H1 (cell line): ENCODE measurements around the gene VDR.

ENCODE experiments used
- BCL11A ChIP-seq, 2 experiments: IDR thresholded peaks; one replicate each; pipeline ENCODE4 v1.6.1; 2011; ENCODE audit warnings: low read depth in 2 of 2, low read length in 2 of 2, mild to moderate bottlenecking in 2 of 2
- EZH2 ChIP-seq: fragments of 200-600 bp; sonication (generic); IDR thresholded peaks from 2 replicates; pipeline ENCODE4 v1.7.1; 2012; ENCODE audit warnings: low read depth, mild to moderate bottlenecking, moderate library complexity, low read length, inconsistent platforms; ENCODE audit not compliant: severe bottlenecking
- GABPA ChIP-seq: IDR thresholded peaks from 2 replicates; pipeline ENCODE4 v1.6.1; 2011; ENCODE audit warnings: mild to moderate bottlenecking, low read length, moderate library complexity, borderline replicate concordance; ENCODE audit not compliant: insufficient read depth
- POLR2AphosphoS5 ChIP-seq: IDR thresholded peaks from 2 replicates; pipeline ENCODE4 v1.6.1; 2011; ENCODE audit warnings: low read depth, low read length
- SP1 ChIP-seq: IDR thresholded peaks from 2 replicates; pipeline ENCODE4 v1.6.1; 2011; ENCODE audit warnings: low read depth, low read length
- SP4 ChIP-seq: IDR thresholded peaks from 2 replicates; pipeline ENCODE4 v1.6.1; 2012; ENCODE audit warnings: low read length, inconsistent platforms
- TAF7 ChIP-seq: optimal IDR thresholded peaks from 2 replicates; pipeline ENCODE3; 2011; ENCODE audit warnings: low read depth, mild to moderate bottlenecking, inconsistent platforms, low read length, moderate library complexity, borderline replicate concordance
- TF ChIP-seq, protein P1 (sequence below), 3 experiments: IDR thresholded peaks; 1 replicate in 2 of 3; 2 replicates in 1 of 3; pipeline versions ENCODE4 v1.5.1 to v1.6.1; 2011; ENCODE audit warnings: low read length in 3 of 3, mild to moderate bottlenecking in 3 of 3, inconsistent platforms in 2 of 3, low read depth in 1 of 3, moderate library complexity in 1 of 3; ENCODE audit not compliant: insufficient read depth in 1 of 3; ENCODE audit errors: control extremely low read depth in 1 of 3
- TF ChIP-seq, protein P2 (sequence below): IDR thresholded peaks from 2 replicates; pipeline ENCODE4 v1.6.1; 2011; ENCODE audit warnings: low read depth, mild to moderate bottlenecking, low read length; ENCODE audit not compliant: insufficient read depth

GRCh38 chr12:47946413-47947323 lies 41.9 kb upstream of the VDR start:
- TF ChIP-seq TAF7 (no peak), SP1 (no peak), POLR2AphosphoS5 (no peak), EZH2 (no peak), BCL11A (IDR thresholded peaks at IDR 0.05; ENCODE audit: low read depth in 2 of 2, low read length in 2 of 2) (no peak), GABPA (no peak), SP4 (no peak)
- TF ChIP-seq, protein P1, sequence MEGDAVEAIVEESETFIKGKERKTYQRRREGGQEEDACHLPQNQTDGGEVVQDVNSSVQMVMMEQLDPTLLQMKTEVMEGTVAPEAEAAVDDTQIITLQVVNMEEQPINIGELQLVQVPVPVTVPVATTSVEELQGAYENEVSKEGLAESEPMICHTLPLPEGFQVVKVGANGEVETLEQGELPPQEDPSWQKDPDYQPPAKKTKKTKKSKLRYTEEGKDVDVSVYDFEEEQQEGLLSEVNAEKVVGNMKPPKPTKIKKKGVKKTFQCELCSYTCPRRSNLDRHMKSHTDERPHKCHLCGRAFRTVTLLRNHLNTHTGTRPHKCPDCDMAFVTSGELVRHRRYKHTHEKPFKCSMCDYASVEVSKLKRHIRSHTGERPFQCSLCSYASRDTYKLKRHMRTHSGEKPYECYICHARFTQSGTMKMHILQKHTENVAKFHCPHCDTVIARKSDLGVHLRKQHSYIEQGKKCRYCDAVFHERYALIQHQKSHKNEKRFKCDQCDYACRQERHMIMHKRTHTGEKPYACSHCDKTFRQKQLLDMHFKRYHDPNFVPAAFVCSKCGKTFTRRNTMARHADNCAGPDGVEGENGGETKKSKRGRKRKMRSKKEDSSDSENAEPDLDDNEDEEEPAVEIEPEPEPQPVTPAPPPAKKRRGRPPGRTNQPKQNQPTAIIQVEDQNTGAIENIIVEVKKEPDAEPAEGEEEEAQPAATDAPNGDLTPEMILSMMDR (IDR thresholded peaks at IDR 0.05; ENCODE audit: control extremely low read depth in 1 of 3, insufficient read depth in 1 of 3, low read depth in 1 of 3, low read length in 3 of 3): no peak
- TF ChIP-seq, protein P2, sequence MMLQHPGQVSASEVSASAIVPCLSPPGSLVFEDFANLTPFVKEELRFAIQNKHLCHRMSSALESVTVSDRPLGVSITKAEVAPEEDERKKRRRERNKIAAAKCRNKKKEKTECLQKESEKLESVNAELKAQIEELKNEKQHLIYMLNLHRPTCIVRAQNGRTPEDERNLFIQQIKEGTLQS: no peak
